GM12891 (cell line): ENCODE data around the gene DMRTC2.

Experiments
- DNase-seq: peaks from one replicate; pipeline ENCODE4 v3.0.0; 2011; ENCODE audit warnings: low spot score; ENCODE audit not compliant: insufficient read length
- FAIRE-seq: peaks from 2 replicates; lab custom pipeline; 2011; peaks lifted over from hg19 to GRCh38; lab: Jason Lieb, UNC
- PAX5 ChIP-seq: IDR thresholded peaks from 2 replicates; pipeline ENCODE4 v1.6.1; 2011; ENCODE audit warnings: low read length, moderate library complexity, mild to moderate bottlenecking; ENCODE audit not compliant: insufficient read depth, severe bottlenecking
- POLR2A ChIP-seq: IDR thresholded peaks from 2 replicates; pipeline ENCODE4 v1.6.1; 2011; ENCODE audit warnings: low read depth, low read length, control low read depth
- POLR2AphosphoS5 ChIP-seq: IDR thresholded peaks from 2 replicates; pipeline ENCODE4 v1.6.1; 2011; ENCODE audit warnings: low read depth, low read length, control low read depth
- POU2F2 ChIP-seq: IDR thresholded peaks from 2 replicates; pipeline ENCODE4 v1.6.1; 2011; ENCODE audit warnings: low read depth, mild to moderate bottlenecking, control low read depth, low read length, moderate library complexity
- SPI1 ChIP-seq: IDR thresholded peaks from 2 replicates; pipeline ENCODE4 v1.6.1; 2011; ENCODE audit warnings: low read depth, low read length, control low read depth
- TAF1 ChIP-seq: IDR thresholded peaks from 2 replicates; pipeline ENCODE4 v1.6.1; 2011; ENCODE audit warnings: low read depth, low read length, control low read depth

DMRTC2 gene

DNA sequence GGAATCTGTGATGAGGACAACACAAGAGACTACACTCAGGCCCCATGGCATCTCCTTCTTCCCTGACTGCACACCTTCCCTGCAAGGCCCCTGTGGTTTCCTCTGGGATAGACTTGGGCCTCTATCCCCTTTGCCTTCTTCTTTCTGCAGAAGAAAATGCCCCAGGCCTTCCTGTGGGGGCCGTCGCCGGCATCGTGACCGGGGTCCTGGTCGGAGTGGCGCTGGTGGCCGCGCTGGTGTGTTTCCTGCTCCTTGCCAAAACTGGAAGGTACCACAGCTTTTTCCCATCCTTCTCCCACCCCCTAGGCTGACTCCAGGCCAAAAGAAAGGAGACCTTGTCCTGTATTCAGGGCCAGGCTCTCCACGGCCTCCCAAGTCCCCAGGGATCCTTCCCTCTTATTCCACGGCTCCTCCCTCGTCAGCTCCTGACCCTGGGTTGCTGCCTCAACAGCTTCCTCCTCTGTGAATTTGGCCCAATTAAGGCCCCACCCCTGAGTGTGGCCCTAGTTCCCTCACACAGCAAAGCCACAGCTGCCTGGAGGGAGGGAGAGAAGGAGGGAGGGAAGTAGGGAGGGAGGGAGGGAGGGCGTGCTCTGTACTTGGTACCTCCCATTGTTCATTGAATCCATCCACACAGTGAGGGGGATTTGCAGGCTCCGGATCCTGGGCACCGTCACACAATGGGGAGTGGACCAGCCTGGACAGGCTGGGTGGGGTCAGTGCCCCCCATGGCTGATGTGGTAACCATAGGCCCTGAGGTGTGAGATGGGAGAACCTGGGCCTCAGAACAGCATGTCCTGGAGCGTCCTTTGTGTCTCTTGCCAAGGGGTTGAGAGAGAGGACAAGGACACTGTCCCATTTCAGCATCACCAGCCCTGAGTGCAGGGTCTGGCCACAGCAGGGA, 35.9 kb upstream of the DMRTC2 start:
- no peak for TF ChIP-seq POU2F2
- no peak for TF ChIP-seq POLR2A
- no peak for TF ChIP-seq PAX5
- no peak for TF ChIP-seq TAF1
- TF ChIP-seq POLR2AphosphoS5 = no peak
- TF ChIP-seq SPI1 = no peak
- DNase-seq (no peak), FAIRE-seq (no peak)

DNA sequence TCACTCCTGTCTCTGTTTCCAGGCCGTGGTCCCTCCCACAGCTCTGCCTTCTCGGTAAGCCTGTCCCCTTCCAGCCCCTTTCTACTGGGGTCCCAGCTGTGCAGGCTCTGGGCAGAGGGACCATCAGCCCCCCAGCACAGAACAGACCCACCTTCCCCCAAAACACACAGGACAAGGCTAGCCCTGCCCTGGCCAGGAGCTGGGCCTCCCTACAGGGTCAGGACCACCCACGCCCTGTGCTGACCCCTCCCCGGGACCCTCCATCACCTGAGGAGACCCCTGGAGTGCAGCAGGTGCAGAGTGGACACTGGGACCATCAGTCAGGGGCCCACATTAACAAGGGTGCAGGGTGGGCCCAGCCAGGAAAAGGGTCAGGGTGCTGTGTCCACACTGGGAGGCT, 34.5 kb upstream of the DMRTC2 start:
- TF ChIP-seq PAX5 (no peak), POLR2AphosphoS5 (no peak), SPI1 (no peak), TAF1 (no peak), POU2F2 (no peak), POLR2A (no peak)
- FAIRE-seq = no peak
- DNase-seq = no peak

DNA sequence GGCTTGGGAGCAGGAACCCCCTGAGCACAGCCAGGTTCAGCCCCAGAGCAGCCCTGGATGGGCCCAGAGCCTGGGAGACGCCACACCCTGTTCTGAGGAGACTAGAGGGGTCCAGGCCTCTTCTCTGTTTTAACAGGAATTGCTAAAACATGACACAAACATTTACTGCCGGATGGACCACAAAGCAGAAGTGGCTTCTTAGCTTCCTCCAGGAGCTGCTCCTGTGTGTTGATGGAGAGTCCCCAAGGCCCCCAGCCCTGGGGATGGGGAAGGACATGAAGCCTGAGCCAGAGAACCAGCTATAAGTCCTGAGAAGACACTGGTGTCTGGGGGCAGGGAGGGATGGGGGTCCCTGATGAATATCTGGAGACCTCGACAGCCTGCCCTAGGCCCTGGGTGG, 33.8 kb upstream of the DMRTC2 start:
- no peak for TF ChIP-seq PAX5
- peak; percentile 89 for TF ChIP-seq SPI1
- no peak for DNase-seq
- FAIRE-seq = no peak

DNA sequence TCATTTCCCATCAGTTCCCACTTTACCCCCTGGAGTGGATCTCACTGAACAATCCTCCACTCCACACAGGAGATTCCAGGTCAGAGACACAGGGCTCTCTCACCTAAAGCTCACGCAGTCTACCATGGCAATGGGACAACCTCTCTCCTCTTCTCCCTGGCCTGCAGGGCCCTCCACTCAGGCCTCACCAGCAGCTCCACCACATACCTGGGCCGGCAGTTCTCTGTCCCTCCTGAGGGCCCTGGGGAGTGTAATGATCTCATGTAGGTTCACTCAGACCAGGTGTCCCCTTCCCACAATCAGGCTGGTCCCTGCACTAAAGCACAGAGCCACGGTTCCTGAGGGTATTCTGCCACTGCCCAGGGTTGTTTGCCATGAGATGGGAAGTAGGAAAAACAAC, 32.9 kb upstream of the DMRTC2 start:
- TF ChIP-seq POLR2A = no peak
- no peak for TF ChIP-seq POLR2AphosphoS5
- TF ChIP-seq TAF1 = no peak
- no peak for TF ChIP-seq SPI1
- TF ChIP-seq PAX5 = no peak
- no peak for TF ChIP-seq POU2F2
- FAIRE-seq (no peak), DNase-seq (no peak)

DNA sequence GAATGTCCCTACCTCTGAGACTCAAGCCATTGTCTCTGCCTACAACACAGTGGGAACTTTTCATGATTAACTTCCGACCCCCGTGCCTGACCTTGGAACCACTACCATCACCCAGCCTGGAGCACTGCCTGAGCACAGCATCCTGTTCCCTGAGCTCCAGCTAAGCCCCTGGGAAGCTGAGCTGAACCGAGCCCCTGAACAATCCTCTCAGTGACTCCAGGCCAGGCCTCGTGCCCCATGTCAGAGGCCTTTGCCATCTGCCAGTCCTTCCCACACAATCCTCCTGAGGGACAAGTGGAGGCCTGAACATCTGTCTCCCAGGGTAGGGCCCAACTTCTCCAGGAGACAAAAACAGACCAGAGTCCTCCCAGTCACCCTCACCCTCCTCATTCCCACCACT, 30.9 kb upstream of the DMRTC2 start:
- DNase-seq (no peak), FAIRE-seq (no peak)
- no peak for TF ChIP-seq POLR2A

DNA sequence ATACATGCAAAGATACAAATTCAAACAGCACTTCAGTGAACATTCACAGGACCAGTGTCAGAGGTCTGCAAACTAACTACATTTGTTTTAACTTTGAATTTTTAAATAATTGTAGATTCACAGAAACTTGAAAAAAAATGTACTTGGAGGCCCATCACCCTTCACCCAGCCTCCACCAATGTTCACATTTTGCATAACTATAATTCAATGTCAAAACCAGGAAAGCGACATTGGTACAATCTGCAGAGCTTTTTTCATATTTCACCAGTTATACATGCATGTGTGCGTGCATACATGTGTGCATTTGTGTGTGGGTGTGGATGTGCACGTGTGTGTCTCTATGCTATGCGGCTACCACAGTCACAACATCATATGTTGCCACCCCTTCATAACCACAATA, 29.5 kb upstream of the DMRTC2 start:
- FAIRE-seq (no peak), DNase-seq (no peak)
- TF ChIP-seq PAX5 (no peak), POLR2AphosphoS5 (no peak), TAF1 (no peak), POLR2A (no peak), POU2F2 (no peak), SPI1 (no peak)

DNA sequence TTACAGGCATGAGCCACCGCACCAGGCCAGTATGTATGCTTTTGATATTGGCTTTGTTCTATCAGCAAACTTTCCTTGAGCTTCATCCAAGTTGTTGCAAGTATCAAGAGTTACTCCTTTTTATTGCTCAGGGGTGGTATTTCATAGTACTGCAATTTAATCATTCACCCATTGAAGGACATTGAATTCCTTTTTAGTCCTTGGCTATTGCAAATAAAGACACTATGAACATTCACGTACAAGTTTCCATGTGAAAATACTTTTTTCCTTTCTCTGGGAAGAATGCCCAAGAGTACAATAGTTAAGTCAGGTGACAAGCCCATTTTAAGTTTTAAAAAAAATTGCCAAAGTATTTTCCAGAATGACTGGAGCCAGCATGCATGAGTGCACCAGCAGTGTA, 28.1 kb upstream of the DMRTC2 start:
- DNase-seq = no peak
- TF ChIP-seq POU2F2 (no peak), TAF1 (no peak), PAX5 (no peak)
- FAIRE-seq = no peak

DNA sequence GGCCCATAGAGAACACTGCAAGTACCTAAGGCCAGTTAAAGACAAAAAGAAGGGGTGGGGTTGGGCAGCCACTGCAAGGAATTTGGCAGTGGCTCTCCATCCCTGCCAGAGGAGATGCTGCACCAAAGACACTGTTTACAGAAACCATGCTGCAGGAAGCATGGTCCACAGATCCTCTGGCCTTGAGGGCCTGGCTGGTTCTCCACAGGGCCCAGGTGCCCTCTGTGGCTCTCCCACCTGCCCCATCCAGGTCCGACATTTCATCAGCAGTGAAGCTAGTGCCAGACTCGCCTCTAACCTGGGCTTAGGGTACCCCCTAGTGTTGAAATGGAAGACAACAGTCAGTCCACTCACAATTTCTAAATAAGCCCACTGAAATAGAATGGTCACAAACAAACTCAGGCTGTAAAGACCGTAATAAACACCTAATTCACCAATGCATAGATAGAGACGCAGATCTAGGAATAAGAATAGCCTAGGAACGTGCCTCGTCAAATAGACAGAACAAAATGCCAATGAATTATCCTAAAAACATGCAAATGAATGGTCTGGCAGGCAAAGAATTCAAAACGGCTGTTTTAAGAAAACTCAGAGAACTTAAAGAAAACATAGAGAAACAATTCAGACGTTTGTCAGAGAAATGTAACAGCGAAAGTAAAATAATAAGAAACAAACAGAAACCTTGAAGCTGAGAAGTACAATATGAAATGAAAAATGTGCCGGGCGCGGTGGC, 23.7 kb upstream of the DMRTC2 start:
- TF ChIP-seq POU2F2 = no peak
- FAIRE-seq = peak; percentile 91
- DNase-seq = peak; percentile 65

DNA sequence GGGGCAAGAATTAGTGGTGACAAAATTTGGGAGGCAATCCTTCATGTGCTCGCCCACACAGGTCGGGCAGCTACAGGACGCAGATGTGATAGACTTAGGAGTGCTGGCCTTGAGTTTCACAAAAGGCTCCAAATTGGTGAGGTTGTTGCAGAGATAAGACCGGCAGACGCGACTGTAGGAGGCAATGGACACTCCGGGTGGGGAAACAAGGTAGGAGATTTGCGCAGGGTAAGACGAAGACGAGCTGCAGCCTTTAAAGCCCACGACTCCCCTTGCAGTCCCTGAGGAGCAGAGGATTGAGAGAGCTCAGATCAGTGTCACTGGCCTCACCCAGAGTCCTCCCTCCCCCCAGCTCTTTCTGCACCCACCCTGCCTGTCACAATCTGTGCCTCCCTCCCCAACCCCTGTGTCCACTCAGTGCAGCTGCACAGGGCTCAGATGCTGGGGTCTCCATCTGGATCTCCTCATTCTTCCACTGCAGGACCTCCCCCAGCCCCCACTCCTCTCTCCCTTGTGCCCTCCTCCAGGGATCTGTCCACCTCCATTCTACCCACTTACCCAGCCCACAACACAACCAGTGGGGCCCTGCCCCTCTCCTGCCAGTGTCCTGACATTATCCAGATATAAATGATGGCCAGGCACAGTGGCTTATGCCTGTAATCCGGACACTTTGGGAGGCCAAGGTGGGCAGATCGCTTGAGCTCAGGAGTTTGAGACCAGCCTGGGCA, 6.7 kb upstream of the DMRTC2 start:
- DNase-seq (no peak), FAIRE-seq (no peak)
- TF ChIP-seq TAF1 = no peak
- TF ChIP-seq POLR2AphosphoS5 = no peak
- no peak for TF ChIP-seq POLR2A
- TF ChIP-seq SPI1 = no peak
- TF ChIP-seq POU2F2 = no peak
- TF ChIP-seq PAX5 = no peak

DNA sequence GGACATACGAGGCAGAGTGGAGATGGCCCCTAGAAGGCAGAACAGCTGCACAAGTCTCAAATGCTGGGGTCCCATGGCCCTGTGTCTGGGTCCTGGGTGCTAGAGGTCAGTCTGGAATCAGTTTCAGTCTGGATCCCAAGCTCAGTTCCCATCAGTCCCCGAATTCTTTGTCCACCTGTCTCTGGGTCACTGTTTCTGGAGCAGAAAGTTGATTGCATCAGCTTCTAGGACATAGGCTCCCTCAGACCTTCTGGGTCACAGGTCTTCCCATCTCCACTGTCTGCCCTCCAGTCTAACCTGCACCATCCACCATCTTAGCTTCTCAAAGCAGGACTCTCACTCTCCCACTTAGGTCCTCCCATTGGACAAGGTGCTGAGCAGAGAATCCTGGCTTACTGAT, 5.6 kb upstream of the DMRTC2 start:
- TF ChIP-seq SPI1 = no peak
- TF ChIP-seq POLR2AphosphoS5 = no peak
- DNase-seq (no peak), FAIRE-seq (no peak)
